GM21367 (cell line): Measurements from ENCODE around the gene HNMT.
"Not testable (repeated sequence)": the region's sequence is repeated elsewhere in the genome, so short reads cannot be mapped to it uniquely, and the experiment has no call there.

Experiments used
- ATAC-seq: cut with Tn5 transposase; IDR thresholded peaks from one replicate; pipeline ENCODE4 v1.9.1; 2021; ENCODE audit not compliant: unreplicated experiment

Gene HNMT

DNA sequence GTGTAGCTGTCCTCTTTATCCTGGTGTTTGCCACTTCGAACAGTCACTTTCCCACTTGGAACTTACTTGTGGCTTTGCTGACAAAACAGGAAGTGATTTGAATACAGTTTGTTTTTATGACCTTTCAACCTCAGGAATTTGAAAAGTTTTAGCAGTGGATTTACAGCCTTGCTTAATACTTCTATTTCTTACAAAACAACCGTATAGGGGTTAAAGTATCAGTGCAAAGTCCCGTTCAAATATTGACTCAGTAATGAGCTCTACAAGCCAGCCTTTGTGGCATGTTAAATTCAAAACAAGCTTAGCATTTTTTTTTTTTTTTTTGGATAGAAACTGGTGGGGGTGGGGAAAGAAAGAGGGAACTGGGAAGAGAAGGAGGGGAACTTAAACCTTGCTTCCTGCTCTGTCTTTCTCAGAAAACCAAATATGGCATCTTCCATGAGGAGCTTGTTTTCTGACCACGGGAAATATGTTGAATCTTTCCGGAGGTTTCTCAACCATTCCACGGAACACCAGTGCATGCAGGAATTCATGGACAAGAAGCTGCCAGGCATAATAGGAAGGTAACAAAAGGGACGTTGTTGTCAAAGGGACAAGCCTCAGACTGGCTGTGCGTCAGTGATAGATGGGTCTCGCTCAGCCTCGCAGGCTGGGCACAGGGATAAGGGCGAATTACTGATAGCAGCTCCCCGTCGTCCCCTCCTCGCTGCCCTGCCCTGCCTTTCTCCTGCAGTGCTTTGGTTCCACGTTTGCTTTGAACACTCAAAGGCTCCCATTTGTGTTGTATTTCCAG is at the start of gene HNMT:
HNMT (plus strand) TSS at position 408 of the 793 bp plus-strand sequence; CDS start at position 427, 19 bp downstream.
- ATAC-seq: no peak

DNA sequence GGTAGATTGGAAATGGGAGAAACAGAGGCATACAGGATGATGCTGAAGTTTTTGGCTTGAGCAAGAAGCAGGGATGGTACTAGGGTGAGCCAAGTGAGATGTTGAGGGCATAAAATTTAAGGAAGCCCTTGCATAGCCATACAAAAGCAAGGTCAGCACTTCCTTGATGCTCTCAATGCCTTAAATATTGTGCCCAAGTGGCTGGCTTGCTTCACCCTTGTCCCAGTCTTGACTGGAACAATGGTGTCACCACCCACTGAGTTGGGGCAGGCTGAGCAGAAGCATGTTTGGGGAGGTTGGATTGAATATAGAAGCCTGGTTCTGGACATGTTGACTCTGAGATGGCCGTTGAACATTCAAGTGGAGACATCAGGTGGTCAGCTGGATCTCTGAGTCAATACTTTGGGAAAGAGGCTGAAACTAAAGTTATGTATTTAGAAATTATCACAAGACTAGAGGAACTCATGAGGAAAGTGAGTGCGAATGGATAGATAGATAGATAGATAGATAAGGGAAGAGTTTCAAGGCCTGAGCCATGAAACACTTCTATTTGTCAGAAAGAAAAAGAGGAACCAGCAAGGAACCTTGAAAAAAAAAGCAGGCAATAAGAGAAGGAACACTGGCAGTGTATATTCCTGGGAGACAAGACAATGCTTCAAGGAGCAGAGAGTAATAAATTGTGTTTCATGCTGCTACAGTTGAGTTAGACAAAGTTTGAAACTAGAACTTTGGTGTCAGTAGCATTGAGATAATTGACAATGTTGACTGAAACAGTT is 43.0 kb upstream of the HNMT start:
- ATAC-seq: no peak

DNA sequence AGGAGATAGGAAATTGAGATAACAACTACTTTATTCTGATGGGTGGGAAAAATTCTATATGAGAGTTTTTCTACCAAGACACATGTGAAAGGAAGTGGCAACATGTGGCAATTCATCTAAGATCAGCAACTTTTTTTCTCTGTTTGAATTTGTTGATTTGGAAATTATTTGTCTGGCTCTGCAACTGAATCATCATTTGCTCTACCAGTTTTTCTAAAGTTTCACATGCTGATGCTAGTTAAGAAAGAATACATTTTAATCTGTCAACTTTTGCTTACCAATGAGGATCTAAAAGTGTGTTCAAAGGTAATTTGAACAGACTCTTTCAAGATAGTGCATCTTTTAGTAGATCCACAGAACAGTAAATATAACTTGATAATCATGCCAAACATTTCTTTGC is 42.1 kb upstream of the HNMT start:
- ATAC-seq: not testable (repeated sequence)

DNA sequence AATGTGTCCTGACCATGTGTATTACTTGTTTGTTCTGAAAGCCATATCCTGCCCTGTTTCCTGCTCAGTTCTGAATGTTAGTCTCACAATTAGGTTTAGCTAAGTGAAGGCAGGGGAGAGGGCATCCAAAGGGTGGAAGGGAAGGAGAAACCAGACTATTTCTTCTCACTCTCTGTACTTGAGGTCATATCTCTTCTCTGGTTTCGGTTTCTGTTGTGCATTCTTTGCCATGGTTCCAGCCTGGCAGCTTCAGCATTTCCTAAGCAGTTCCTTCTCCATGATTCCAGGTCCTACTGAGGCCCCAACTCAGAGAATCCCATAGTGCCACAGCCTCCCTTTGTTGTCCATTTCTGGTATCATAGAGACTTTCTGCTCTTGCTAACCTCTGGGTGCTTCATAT is 40.3 kb upstream of the HNMT start:
- no peak for ATAC-seq

GRCh38 chr2:137925599-137925998 is 38.7 kb upstream of the HNMT start:
- no peak for ATAC-seq

DNA sequence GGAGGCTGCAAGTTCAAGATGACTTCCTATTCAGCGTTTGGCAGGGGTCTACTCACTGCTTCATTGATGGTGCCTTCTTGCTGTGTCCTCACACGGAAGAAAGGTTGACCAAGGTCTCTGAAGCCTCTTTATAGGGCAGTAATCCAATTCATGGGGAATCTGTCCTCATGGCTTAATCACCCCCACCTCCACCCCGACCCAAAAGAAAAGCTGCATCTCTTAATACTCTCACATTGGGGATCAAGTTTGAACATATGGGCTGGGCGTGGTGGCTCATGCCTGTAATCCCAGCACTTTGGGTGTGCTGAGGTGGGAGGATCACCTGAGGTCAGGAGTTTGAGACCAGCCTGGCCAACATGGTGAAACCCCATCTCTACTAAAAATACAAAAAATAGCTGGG is 36.4 kb upstream of the HNMT start:
- ATAC-seq: no peak

DNA sequence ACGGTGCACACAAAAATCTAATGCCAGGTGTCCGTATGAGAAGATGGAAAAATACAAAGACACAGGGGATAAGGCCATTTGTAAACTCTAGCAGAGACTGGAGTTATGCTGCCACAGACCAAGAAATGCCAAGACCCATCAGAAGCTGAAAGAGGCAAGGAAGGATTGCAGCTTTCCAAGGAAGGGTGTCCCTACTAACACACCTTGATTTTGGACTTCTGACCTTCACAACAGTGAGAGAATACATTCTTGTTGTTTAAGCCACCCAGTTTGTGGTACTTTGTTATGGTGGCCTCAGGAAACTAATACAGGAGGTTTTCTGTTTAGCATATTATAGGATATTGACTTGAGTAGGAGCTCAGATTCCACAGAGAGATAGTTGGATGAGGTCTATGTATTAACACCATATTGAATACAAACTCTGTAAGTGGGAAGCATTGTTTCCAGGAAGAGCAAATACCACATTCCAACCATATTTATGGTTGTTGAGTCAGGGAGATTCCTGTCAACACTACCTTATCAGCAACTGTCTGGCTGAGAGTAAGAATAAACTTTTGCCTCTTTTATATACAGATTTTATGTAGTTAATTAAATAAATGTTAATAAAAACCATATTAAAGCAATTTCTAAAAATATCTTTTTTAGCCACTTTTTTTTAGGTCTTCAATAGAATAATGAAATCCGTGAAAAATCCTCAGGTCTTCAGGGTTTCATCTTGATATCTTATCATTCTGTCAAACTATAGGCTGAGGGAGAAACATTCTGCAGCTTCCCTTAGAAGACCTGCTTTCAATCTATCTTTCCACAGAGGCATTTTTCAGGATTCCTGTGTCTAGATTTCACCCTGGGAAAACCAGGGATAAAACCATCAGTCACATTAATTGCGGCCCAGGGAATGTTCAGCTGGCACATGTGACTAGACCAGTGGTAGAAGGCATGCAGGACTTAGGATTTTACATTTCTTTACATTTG is 35.4 kb upstream of the HNMT start:
- ATAC-seq: no peak

DNA sequence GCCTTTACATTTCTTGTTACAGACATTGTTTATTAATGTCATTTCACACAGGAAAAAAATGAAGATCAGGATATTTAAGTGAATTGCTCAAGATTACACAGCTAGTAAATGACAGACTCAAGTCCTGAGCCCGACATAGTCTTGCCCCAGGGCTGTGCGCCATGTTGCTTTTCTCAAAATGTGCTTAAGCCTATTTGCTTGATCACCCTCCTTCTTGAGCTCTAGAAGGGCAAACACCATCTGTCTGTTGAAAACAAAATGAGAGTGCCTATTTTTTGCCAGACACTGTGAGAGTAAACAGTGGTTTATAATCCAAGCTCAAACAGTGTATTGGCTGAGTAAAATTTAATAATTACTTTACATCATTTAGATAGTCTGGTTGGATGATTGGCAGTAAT is 34.8 kb upstream of the HNMT start:
- no peak for ATAC-seq

GRCh38 chr2:137930146-137930545 is 34.1 kb upstream of the HNMT start:
- no peak for ATAC-seq

DNA sequence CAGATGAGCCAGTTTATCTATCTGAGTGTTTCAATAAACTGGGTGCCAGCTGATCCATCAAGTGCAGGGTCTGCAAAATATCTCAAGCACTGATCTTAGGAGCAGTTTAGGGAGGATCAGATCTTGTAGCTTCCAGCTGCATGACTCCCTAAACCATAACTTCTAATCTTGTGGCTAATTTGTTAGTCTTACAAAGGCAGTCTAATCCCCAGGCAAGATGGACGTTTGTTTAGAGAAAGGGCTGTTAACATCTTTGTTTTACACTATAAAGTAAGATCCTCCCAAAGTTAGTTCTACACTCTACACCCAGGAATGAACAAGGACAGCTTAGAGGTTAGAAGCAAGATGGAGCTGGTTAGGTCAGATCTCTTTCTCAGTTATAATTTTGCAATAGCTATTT is 28.7 kb upstream of the HNMT start:
- ATAC-seq: no peak

DNA sequence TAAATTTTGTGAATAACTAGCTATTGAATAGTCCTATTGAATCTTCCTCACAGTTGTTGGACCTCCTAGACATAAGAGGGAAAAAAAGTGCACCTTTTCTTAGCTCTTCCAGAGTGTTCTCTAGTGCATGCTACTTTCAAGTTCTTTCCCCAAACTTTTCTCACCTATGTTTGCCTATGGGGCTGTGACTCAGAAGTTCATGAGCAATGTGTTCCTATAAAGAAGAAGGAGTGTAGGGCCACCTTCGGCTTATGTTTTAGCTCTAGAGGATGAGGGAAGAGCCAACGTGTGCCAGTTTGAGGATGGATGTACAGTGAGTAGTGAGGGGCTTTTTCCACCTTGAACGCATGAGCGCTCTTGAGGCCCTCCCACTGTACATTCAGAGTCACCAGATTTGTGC is 27.0 kb upstream of the HNMT start:
- no peak for ATAC-seq

- ATAC-seq: no peak
Observed at GRCh38 chr2:137937778-137938177, 26.5 kb upstream of the HNMT start.

GRCh38 chr2:137938204-137938603 is 26.1 kb upstream of the HNMT start:
- no peak for ATAC-seq

DNA sequence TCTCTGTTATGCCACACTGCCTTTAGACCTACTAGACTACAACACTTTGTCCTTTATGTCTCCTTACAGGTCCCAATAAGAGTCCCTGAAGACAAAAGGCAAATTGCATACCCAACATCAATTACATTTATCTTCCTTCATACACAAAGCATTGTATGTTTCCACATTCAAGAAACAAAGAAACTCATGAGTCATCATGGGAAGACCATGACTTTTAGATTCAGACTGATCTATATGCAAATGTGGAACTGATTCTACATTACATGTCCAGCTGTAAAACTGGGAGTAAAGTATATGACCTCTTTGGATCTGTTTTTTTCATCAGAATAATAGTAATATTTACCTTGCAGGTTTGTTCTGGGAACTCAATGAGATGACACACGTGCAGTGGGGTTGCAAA is 25.2 kb upstream of the HNMT start:
- no peak for ATAC-seq

- no peak for ATAC-seq
Observed at GRCh38 chr2:137940154-137940553, 24.1 kb upstream of the HNMT start.

GRCh38 chr2:137942037-137942832 is 22.0 kb upstream of the HNMT start:
- ATAC-seq: no peak

DNA sequence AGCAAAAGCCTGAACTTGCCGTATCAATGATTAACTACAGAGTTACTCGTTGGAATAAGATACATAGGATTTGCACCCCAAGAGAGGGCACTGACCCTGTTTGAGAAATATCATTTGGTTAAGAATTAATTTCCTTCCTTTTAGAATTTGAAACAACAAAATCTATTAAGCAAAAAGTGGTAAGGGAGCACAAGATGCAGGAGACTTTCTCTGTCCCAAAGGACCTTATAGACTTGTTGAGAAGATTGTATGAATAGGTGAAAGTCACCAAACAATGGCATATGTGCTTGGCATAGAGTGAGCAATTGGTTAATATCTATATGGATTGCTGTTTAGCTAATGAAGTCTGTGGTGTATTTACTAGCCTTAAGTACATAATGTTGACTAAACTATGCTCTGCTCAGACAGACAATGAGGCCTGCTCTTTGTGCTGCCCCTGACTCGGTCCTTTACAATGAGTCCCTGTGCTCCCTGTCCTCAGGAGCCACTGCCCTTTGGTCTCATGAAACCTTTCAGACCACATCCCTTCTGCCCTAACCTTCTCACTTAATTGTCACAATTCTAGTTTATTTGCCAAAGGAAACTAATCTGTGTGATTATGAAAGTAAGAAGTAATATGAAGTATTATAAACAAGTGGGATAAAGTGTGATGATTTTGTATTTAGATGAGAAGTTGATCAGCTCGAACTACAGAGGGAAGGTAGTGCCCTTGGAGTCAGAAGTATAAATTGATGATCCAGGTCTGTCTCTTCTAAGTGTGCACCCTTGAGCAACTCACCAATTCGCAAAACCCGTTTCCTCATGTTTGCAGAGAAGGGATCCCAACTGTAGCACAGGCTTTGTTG is 21.2 kb upstream of the HNMT start:
- ATAC-seq: no peak

DNA sequence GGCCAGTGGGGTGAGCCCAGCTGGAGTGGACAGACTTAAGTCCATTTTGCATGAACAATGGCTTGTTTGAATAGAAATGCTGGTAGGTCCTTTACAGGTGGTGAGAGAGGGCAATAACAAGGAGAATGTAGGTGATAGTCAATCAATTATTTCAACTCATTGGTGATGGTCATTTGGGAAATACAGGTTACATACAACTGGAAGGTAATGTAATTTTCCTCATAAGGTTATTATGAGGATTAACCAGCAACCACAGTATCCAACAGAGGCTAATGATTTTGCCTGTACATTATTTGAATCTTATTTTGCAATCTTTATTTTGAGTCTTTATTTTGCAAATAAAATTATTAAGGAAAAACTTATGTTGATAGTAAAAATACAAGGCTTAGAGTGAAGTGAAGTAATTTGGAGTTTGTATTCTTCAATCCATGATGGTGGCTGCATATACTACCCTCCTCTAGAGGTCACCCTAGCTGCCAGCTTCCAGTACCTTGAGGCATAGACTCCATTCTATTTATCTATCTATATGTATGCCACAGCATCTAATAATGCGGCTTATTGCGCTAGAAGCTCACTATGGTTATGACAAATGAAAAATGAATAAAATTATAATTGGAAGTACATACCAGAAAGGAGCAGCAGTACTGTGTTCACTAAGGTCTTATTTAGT is 20.5 kb upstream of the HNMT start:
- ATAC-seq: no peak

DNA sequence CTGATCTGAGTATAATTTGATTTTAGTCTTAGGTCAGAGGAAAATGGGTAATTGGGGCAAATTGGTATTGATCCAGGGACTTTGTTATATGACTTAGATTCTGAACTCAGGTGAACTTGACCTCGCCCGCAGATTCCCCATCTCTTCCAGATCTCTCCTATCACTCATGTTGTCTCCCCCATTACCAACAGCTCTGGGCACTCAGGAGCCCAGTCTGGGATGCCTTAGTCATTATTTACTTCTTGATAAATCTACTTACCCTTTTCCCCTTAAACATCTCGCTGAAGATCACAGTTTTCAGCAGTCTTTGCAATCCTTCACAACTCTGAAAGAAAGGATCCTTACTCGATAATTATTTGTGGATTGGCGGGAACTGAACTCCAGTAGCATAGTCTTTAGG is 19.6 kb upstream of the HNMT start:
- no peak for ATAC-seq
